ENCODE data around the gene SLF2. TPM values are rescaled to one million over a fixed set of nuclear protein-coding genes. Genes with fewer than 3 reads are reported as not detected.

Gene SLF2
- total and polyA plus RNA-seq, 2 of the 13 experiments (the other 11 are each of a cell fraction or from before 2014, with no cell fraction given): 12.2 to 48.1 TPM

- TF ChIP-seq ZNF570 (CRISPR knock-in tag; IDR thresholded peaks at IDR 0.05; ENCODE audit: borderline replicate concordance) (no peak), HHEX (CRISPR knock-in tag; IDR thresholded peaks at IDR 0.05) (no peak), LCORL (IDR thresholded peaks at IDR 0.05) (no peak), LCORL (CRISPR knock-in tag; IDR thresholded peaks at IDR 0.05) (0 out of 2 replicates have a peak, but pooled peaks have one; percentile 17), HNF1A (IDR thresholded peaks at IDR 0.05; ENCODE audit: low read depth) (no peak), HNF1A (CRISPR knock-in tag; IDR thresholded peaks at IDR 0.05; ENCODE audit: borderline replicate concordance) (no peak), NFIB (CRISPR knock-in tag; IDR thresholded peaks at IDR 0.05; ENCODE audit: borderline replicate concordance) (no peak), ZNF276 (CRISPR knock-in tag; IDR thresholded peaks at IDR 0.05; ENCODE audit: low read depth) (no peak), FOXA1 (IDR thresholded peaks at IDR 0.05) (peak; percentile 76), FOXA1 (CRISPR knock-in tag; IDR thresholded peaks at IDR 0.05) (peak; percentile 55), MXD3 (CRISPR knock-in tag; IDR thresholded peaks at IDR 0.05) (no peak), FOSL2 (CRISPR knock-in tag; IDR thresholded peaks at IDR 0.05) (peak; percentile 73), DRAP1 (CRISPR knock-in tag; IDR thresholded peaks at IDR 0.05) (no peak), MLLT10 (CRISPR knock-in tag; IDR thresholded peaks at IDR 0.05) (no peak), YY1 (IDR thresholded peaks at IDR 0.05; ENCODE audit: insufficient read depth, insufficient replicate concordance, low read depth, low read length) (peak; percentile 28), ZMAT5 (CRISPR knock-in tag; IDR thresholded peaks at IDR 0.05; ENCODE audit: borderline replicate concordance, low read depth) (no peak), PITX1 (CRISPR knock-in tag; IDR thresholded peaks at IDR 0.05) (peak; percentile 82), ZNF567 (CRISPR knock-in tag; IDR thresholded peaks at IDR 0.05; ENCODE audit: borderline replicate concordance) (no peak), MIXL1 (CRISPR knock-in tag; IDR thresholded peaks at IDR 0.05) (no peak), LBX2 (CRISPR knock-in tag; IDR thresholded peaks at IDR 0.05; ENCODE audit: borderline replicate concordance) (no peak), KLF13 (CRISPR knock-in tag; IDR thresholded peaks at IDR 0.05) (no peak), ZSCAN12 (CRISPR knock-in tag; IDR thresholded peaks at IDR 0.05) (no peak), TRIM22 (IDR thresholded peaks at IDR 0.05) (no peak)
Measured at GRCh38 chr10:100896876-100897461, 15.8 kb upstream of the SLF2 start (continued).

Data from HepG2 (cell line).